Peyer's patch (tissue), 4 donors: Measurements from ENCODE around the gene TACO1. TPM values are rescaled to one million over a fixed set of nuclear protein-coding genes. Genes with fewer than 3 reads are reported as not detected.

Source experiments
- DNase-seq, 3 donors: peaks; one replicate each; pipeline ENCODE4 v3.0.0-alpha.2; 2017 to 2019
- H3K27ac ChIP-seq, 4 donors: fragments of 200-600 bp; sonication (generic); one replicate each; pipeline ENCODE4 v1.5.1; 2016 to 2019
- H3K27me3 ChIP-seq, 2 donors: fragments of 200-600 bp; sonication (generic); one replicate each; pipeline ENCODE4 v1.5.1; 2019
- H3K36me3 ChIP-seq, 3 donors: fragments of 200-600 bp; sonication (generic); one replicate each; pipeline ENCODE4 v1.5.1; 2016 to 2019
- H3K4me1 ChIP-seq, 4 donors: fragments of 200-600 bp; sonication (generic); one replicate each; pipeline ENCODE4 v1.5.1; 2016 to 2019
- H3K4me3 ChIP-seq, 4 donors: fragments of 200-600 bp; sonication (generic); 1 replicate in 3 of 4; 2 replicates in 1 of 4; pipeline ENCODE4 v1.5.1; 2016 to 2019; ENCODE audit warnings: mild to moderate bottlenecking in 1 of 4
- H3K9me3 ChIP-seq, 4 donors: fragments of 200-600 bp; sonication (generic); one replicate each; pipeline ENCODE4 v1.5.1; 2016 to 2019; ENCODE audit warnings: mild to moderate bottlenecking in 1 of 4
- CTCF ChIP-seq, 6 experiments: fragments of 450-650 bp in 4 of 6; fragments of 200-600 bp in 2 of 6; sonication (generic) in 1 of 6; IDR thresholded peaks; one replicate each; pipeline ENCODE4 v1.5.1; 2017 to 2019; ENCODE audit warnings: antibody characterized with exemption in 6 of 6, mild to moderate bottlenecking in 3 of 6, moderate library complexity in 1 of 6
- POLR2A ChIP-seq, 2 donors: fragments of 450-650 bp; IDR thresholded peaks; one replicate each; pipeline ENCODE4 v1.5.1; 2017; ENCODE audit warnings: antibody characterized with exemption in 2 of 2, mild to moderate bottlenecking in 2 of 2, moderate library complexity in 2 of 2
- total RNA-seq, 4 donors: library from RNA; depleted of rRNA; stranded (reverse); fragments of >200 nt; gene quantifications; one replicate each; pipeline ENCODE4 v1.1.0, GENCODE V29; 2016

TACO1 gene
- total RNA-seq, 4 donors from 2014 or later = 12.4 to 38.7 (median 36.0) TPM

GRCh38 chr17:63611354-63611753 is 10.7 kb downstream of the TACO1 start:
- Histone ChIP-seq H3K4me3 (no peak overlapping the region), H3K9me3 (no peaks in the 10 kb centered on the region), H3K27me3 (no peaks in the 10 kb centered on the region), H3K4me1 (no peaks in the 10 kb centered on the region), H3K27ac (peak overlapping the region in 1 of 4 donors; percentile 38), H3K36me3 (peaks cover 0 to 47% (median 0%) of the 10 kb centered on the region in 3 donors)
- DNase-seq = no peak
- TF ChIP-seq POLR2A (IDR thresholded peaks at IDR 0.05) (no peak), CTCF (IDR thresholded peaks at IDR 0.05) (no peak)

GRCh38 chr17:63613663-63614062 is 13.0 kb downstream of the TACO1 start:
- H3K4me3 ChIP-seq = no peak overlapping the region
- TF ChIP-seq CTCF (IDR thresholded peaks at IDR 0.05) (no peak), POLR2A (IDR thresholded peaks at IDR 0.05) (no peak)
- DNase-seq = no peak
- H3K4me1 ChIP-seq = no peaks in the 10 kb centered on the region
- H3K27ac ChIP-seq = no peak overlapping the region
- peaks cover 0 to 24% (median 0%) of the 10 kb centered on the region in 3 donors for H3K36me3 ChIP-seq
- H3K27me3 ChIP-seq = no peaks in the 10 kb centered on the region
- no peaks in the 10 kb centered on the region for H3K9me3 ChIP-seq

- no peak for DNase-seq
- Histone ChIP-seq H3K27me3 (no peaks in the 10 kb centered on the region), H3K4me3 (peak overlapping the region; percentile 73 to 94 (median 77)), H3K4me1 (peaks cover 0 to 15% (median 3%) of the 10 kb centered on the region in 4 donors), H3K9me3 (no peaks in the 10 kb centered on the region), H3K27ac (peak overlapping the region; percentile 80 to 98 (median 86)), H3K36me3 (no peaks in the 10 kb centered on the region)
- TF ChIP-seq POLR2A (IDR thresholded peaks at IDR 0.05) (no peak), CTCF (IDR thresholded peaks at IDR 0.05) (no peak)
Measured at GRCh38 chr17:63621229-63621683, 20.6 kb downstream of the TACO1 start.

- peaks cover 0 to 21% (median 3%) of the 10 kb centered on the region in 4 donors for H3K4me1 ChIP-seq
- no peaks in the 10 kb centered on the region for H3K9me3 ChIP-seq
- no peaks in the 10 kb centered on the region for H3K36me3 ChIP-seq
- H3K27ac ChIP-seq = peak within 1 kb of the TSS; percentile 80 to 98 (median 86)
- H3K4me3 ChIP-seq = peak within 1 kb of the TSS; percentile 73 to 94 (median 77)
- H3K27me3 ChIP-seq = no peaks in the 10 kb centered on the region
- TF ChIP-seq CTCF (IDR thresholded peaks at IDR 0.05) (peak in 2 of 6 experiments; percentile 8 to 21), POLR2A (IDR thresholded peaks at IDR 0.05) (peak; percentile 63 to 67)
- DNase-seq = peak; percentile 97 to 99 (median 97)
Measured at GRCh38 chr17:63621684-63622573, 21.2 kb downstream of the TACO1 start, which contains the start of gene MAP3K3. Gene MAP3K3, plus strand, starts transcription at chr17:63622417. Its CDS starts 343 bp downstream, at chr17:63622760.

GRCh38 chr17:63622574-63623390 is 22.1 kb downstream of the TACO1 start:
- peak; percentile 46 to 87 (median 84) for DNase-seq
- TF ChIP-seq CTCF (IDR thresholded peaks at IDR 0.05) = no peak
- peak in 1 of 2 donors; percentile 42 for TF ChIP-seq POLR2A (IDR thresholded peaks at IDR 0.05)
- no peaks in the 10 kb centered on the region for H3K9me3 ChIP-seq
- H3K27me3 ChIP-seq = no peaks in the 10 kb centered on the region
- peak overlapping the region; percentile 73 to 94 (median 77) for H3K4me3 ChIP-seq
- H3K36me3 ChIP-seq = no peaks in the 10 kb centered on the region
- H3K27ac ChIP-seq = peak overlapping the region; percentile 80 to 98 (median 86)
- peaks cover 0 to 27% (median 5%) of the 10 kb centered on the region in 4 donors for H3K4me1 ChIP-seq
